ENCODE measurements around the gene TOP1.

The TOP1 gene

GRCh38 chr20:41091927-41092326 is 63.3 kb downstream of the TOP1 start:
- DNase-seq: no peak
- TF ChIP-seq POLR2A (IDR thresholded peaks at IDR 0.05; ENCODE audit: low read length) (no peak), GATA1 (IDR thresholded peaks at IDR 0.05; ENCODE audit: low read depth, low read length) (no peak)

DNA sequence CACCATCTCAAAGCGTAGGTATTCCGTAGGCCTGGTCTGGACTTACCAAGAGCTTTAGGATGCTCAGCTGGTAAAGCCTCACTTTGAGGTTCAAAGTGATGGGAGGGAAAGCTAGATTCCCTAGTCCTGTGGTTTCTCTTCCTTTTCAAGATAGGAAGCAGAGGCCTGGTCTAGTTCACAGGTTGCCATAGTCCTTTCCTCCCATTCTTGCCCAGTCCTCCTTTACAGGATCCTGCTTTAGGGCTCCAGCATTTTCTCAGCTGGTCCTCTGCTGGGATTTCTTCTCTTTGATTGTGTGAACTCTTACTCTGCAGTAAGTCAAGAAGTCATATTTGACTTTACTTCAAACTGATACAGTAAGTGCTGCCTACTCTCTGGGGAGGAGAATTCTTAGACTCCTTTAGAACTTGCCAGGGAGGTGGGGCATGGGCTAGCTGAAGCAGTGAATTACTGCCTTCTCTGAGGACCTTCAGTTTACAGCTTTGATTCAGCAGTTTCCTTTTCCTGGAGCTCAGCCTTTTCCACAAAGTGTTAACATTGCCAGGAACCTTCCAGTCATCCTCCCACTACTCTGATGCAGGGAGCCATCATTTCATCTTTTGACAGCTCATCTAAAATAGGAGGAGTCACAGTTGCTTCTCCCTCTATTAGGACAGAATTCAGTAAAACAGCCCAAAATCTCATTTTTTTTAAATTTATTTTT is 65.9 kb downstream of the TOP1 start:
- no peak for TF ChIP-seq GATA1 (IDR thresholded peaks at IDR 0.05; ENCODE audit: low read depth, low read length)
- no peak for TF ChIP-seq POLR2A (IDR thresholded peaks at IDR 0.05; ENCODE audit: low read length)
- DNase-seq: no peak

- TF ChIP-seq POLR2A (IDR thresholded peaks at IDR 0.05; ENCODE audit: low read length) (no peak), GATA1 (IDR thresholded peaks at IDR 0.05; ENCODE audit: low read depth, low read length) (no peak)
- DNase-seq: peak; percentile 75 to 87
Measured at GRCh38 chr20:41095110-41095969, 66.7 kb downstream of the TOP1 start.

DNA sequence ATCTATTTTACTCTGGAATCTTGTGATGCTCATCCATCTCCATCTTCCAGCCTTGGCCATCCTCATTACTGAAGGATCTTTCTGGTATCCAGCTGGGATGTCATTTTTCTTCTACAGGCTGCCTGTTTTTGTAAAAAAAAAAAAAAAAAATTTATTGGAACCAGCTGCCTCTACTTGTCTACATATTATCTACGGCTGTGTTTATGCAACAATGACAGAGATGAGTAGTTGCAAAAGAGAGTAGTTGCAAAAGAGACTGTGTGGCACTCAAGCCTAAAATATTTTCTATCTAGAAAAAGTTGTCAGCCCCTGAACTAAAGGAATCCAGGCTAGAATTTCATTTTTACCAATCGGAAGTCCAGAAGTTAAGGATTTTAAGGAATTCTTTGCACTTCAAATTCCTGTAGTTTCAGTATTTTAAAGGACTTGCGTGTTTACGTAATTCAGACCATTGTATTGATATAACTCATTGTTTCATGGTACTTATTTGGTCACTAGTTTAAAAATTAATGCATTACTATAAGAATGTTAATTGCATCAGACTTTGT is 70.2 kb downstream of the TOP1 start:
- TF ChIP-seq POLR2A (IDR thresholded peaks at IDR 0.05; ENCODE audit: low read length): no peak
- no peak for TF ChIP-seq GATA1 (IDR thresholded peaks at IDR 0.05; ENCODE audit: low read depth, low read length)

GRCh38 chr20:41100001-41100480 is 71.4 kb downstream of the TOP1 start:
- DNase-seq: no peak

More for the DNA sequence above, 70.2 kb downstream of the TOP1 start:
- DNase-seq: no peak

DNA sequence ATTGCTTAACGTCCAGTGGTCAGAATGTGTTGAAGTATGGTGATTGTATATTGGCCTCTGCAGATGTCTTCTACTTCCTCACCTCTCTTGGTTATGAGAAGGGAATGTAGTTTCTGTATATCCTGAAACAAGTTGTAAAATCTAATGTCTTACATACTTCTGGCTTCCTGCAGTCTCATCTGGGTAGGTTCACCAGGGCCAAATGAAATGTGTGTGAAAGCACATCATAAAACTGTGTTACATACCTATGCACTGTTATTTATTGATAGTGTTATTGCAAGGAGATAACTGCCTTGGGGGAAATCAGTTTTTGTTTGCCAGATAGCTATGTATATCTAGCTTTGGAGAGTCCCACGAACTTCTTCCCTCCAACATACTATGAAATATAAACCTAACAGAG is 73.0 kb downstream of the TOP1 start:
- no peak for DNase-seq

More at GRCh38 chr20:41100001-41100480, 71.4 kb downstream of the TOP1 start:
- TF ChIP-seq POLR2A (IDR thresholded peaks at IDR 0.05; ENCODE audit: low read length) (no peak), GATA1 (IDR thresholded peaks at IDR 0.05; ENCODE audit: low read depth, low read length) (no peak)

DNA sequence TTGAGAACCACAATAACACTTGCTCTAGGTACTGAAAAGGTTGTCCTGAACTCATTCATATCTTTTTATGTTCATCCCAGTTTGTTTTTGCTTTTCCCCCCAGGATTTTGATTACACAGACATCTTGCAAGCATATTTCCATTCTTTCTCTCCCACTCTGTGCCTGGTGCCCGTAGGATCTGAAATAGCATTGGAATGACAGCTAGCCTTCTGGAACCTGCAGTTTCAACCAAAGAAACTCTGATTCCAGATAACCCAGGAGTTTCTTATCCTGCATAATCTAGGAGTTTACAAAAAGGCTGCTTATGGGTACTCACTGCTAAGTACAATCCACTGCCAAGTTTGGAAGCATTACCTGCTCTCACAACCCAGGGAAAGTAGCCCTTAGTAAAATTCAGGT is 79.9 kb downstream of the TOP1 start:
- TF ChIP-seq POLR2A (IDR thresholded peaks at IDR 0.05; ENCODE audit: low read length) (no peak), GATA1 (IDR thresholded peaks at IDR 0.05; ENCODE audit: low read depth, low read length) (no peak)

More for the DNA sequence above, 73.0 kb downstream of the TOP1 start:
- no peak for TF ChIP-seq GATA1 (IDR thresholded peaks at IDR 0.05; ENCODE audit: low read depth, low read length)
- no peak for TF ChIP-seq POLR2A (IDR thresholded peaks at IDR 0.05; ENCODE audit: low read length)

DNA sequence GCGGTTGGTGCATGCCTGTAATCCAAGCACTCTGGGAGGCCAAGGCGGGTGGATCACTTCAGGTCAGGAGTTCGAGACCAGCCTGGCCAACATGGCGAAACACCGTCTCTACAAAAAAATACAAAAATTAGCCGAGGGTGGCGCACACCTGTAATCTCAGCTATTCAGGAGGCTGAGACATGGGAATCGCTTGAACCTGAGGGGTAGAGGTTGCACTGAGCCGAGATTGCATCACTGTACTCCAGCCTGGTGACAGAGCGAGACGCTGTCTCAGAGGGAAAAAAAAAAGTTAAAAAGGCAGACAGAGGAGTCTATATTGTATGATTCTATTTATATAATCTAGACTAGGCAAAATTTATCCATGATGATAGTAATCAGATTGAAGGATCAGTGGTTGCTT is 81.4 kb downstream of the TOP1 start:
- DNase-seq: no peak
- no peak for TF ChIP-seq GATA1 (IDR thresholded peaks at IDR 0.05; ENCODE audit: low read depth, low read length)
- no peak for TF ChIP-seq POLR2A (IDR thresholded peaks at IDR 0.05; ENCODE audit: low read length)

More for the DNA sequence above, 79.9 kb downstream of the TOP1 start:
- DNase-seq: no peak

DNA sequence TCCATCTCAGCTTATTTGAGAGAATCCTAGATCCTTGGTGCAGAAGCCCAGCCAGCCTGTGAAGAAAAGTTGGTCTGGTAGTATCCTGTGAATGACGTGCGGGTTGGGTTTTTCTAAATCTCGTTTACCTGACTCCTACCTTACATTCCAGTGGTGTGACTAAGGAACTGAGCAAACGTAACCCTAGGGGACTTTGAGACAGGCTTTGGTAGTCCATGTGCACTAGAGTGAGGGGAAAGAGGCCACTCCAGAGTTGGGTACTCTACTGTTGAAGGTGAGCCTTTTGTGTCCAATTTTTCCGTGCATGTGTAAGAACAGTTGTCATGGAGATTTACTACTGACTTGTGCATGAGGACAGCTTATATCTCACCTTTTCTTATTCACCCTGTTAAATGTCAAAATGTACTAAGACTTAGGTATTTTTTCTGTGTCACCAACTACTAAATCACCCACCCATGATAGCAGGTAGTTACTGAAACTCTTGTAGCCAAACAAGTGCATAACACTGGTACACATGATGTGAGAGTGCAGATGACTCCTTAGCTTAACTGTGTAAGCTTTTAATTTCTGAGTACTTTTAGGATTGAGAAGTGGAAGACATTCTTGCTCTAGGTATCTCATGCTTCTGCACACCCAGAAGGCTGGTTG is 82.4 kb downstream of the TOP1 start:
- no peak for TF ChIP-seq GATA1 (IDR thresholded peaks at IDR 0.05; ENCODE audit: low read depth, low read length)
- no peak for TF ChIP-seq POLR2A (IDR thresholded peaks at IDR 0.05; ENCODE audit: low read length)
- no peak for DNase-seq

DNA sequence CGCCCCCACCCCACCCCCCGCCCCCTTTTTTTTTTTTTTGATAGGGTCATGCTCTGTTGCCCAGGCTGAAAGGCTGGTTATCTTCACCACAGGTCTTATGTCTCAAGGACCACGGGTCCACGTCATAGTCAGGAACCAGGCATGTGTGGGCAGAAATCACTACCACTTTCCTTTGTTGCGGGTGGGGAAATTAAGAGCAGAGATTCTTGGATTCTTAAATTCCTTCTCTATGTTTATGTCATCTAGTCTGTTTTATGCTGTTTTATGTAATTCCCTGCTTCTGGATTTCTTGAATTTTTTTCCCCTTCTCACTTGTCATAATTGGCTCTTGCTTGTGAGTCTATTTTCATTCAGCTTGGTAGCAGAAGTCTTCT is 82.9 kb downstream of the TOP1 start:
- DNase-seq: no peak
- TF ChIP-seq GATA1 (IDR thresholded peaks at IDR 0.05; ENCODE audit: low read depth, low read length) (no peak), POLR2A (IDR thresholded peaks at IDR 0.05; ENCODE audit: low read length) (no peak)

GRCh38 chr20:41116282-41116956 is 87.8 kb downstream of the TOP1 start:
- TF ChIP-seq POLR2A (IDR thresholded peaks at IDR 0.05; ENCODE audit: low read length) (no peak), GATA1 (IDR thresholded peaks at IDR 0.05; ENCODE audit: low read depth, low read length) (no peak)
- peak; percentile 75 to 91 for DNase-seq

- DNase-seq: peak; percentile 77 to 93
Measured at GRCh38 chr20:41118159-41118558, 89.5 kb downstream of the TOP1 start.

GRCh38 chr20:41118632-41119031 is 90.0 kb downstream of the TOP1 start:
- no peak for TF ChIP-seq POLR2A (IDR thresholded peaks at IDR 0.05; ENCODE audit: low read length)
- DNase-seq: peak; percentile 46 to 49
